GM18502 (cell line): ENCODE data around the gene SBNO1.
"Not testable (repeated sequence)": the region's sequence is repeated elsewhere in the genome, so short reads cannot be mapped to it uniquely, and the experiment has no call there.

ENCODE experiments used
- ATAC-seq: cut with Tn5 transposase; IDR thresholded peaks from one replicate; pipeline ENCODE4 v1.9.1; 2021; ENCODE audit warnings: mild to moderate bottlenecking; ENCODE audit not compliant: unreplicated experiment, poor library complexity

The SBNO1 gene

DNA sequence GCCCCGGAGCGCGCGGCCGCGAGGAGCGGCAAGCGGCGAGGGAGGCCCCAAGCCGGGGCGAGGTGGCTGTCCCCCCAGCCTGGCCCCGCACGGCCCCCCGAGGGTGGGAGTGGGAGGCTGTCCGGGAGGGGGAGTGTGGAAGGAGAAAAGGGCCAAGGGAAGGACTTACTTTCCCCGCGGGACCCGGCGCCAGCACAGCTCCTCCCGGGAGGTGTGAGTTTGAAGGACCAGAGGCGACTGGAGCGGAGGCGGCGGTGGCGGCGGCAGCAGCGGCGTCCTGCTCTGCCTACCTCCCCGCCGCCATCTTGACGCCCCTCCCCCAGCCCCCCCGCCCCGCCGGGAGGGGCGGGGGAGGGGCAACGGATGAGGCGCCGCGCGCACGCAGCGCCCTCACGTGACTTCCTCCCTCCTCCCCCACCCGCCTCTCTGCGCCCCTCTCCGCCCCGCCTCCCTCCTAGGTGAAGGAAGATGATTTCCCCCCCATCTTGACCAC is at the start of gene SBNO1:
Gene SBNO1, minus strand, starts transcription at position 316 of the 493 bp plus-strand sequence. CDS start 14,406 bp downstream, outside the sequence.
- peak; percentile 41 for ATAC-seq

- ATAC-seq, result no peak
These were observed 45.4 kb upstream of the SBNO1 start for GRCh38 chr12:123410041-123410412.

- not testable (repeated sequence) for ATAC-seq
These were observed 44.8 kb upstream of the SBNO1 start for GRCh38 chr12:123409284-123410040.

DNA sequence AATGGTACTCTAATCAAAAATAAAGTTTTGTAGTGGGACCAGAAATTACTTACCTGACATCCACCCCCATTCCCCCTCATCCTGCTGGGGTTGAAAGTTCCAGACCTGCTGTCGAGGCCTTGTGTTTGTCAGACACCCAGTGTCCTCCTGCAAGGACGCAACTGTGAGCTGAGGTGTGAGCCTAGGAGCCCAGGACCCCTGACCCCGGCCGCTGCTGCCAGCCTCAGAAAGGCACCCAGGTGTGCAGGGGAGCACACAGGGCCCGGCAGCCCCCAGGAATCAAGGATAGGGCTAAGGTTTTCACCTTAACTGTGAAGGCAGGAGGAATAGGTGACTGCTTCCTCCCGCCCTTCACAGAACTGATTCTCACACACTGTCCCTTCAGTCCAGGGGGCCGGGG is 44.0 kb upstream of the SBNO1 start:
- not testable (repeated sequence) for ATAC-seq

DNA sequence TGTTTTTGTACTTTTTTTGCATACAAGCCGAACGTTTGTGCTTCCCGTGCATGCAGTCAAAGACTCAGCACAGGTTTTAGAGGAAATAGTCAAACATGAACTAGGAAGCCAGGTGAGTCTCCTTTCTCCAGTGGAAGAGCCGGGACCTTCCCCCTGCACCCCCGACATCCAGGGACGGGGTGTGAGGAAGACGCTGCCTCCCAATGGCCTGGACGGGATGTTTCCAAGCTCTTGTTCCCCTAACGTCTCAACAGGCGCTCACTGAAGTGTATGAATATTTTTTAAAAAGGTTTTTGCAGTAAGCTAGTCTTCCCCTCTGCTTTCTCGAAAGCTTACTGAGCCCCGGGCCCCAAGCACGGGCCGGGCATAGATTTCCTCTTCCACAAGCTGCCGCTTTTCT is 43.3 kb upstream of the SBNO1 start:
- not testable (repeated sequence) for ATAC-seq

DNA sequence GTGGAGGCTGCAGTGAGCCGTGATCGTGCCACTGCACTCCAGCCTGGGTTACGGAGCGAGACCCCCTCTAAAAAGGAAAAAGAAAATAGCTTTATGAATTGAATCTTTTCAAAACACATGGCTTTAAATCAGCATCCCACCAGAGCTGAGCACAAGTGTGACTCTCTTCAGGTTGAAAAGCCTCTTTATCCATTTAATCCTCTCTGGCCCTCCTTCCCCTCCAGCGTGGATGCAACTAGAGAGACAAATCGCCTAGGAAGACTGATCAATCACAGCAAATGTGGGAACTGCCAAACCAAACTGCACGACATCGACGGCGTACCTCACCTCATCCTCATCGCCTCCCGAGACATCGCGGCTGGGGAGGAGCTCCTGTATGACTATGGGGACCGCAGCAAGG is 42.6 kb upstream of the SBNO1 start:
- not testable (repeated sequence) for ATAC-seq

DNA sequence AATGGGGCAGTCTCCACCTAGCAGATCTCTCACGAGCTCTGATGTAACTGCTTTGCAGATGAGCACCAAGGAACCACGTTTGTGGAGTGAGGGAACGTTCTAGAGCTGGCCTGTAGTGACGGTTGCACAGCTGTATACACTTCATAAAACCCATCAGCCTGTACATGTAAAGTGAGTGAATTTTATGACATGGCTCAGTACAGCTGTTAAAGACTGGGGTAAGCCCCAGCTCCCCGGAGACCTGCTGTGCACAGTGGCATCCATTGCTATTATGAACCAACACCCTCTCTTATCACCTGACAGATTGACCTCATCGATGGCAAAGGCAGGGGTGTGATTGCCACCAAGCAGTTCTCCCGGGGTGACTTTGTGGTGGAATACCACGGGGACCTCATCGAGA is 39.9 kb upstream of the SBNO1 start:
- no peak for ATAC-seq

GRCh38 chr12:123401753-123402683 is 37.4 kb upstream of the SBNO1 start:
- no peak for ATAC-seq

DNA sequence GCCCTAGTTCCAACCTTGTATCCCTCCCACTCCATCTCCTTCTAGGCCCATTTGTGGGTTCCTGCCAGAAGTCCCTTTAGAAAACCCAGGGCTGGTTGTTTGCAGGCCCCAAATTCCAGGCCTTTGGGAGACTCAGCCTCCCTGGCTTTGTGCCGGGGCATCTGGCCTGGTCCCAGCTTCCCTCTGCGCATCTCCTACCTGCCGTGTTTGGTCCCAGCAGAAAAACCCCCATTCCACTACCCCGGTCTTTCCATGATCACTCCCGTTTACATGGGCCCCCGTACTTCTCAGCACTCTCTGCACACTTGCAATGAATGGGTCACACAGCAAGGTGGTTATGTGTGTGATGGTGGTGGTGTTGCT is 34.6 kb upstream of the SBNO1 start:
- ATAC-seq, result no peak

DNA sequence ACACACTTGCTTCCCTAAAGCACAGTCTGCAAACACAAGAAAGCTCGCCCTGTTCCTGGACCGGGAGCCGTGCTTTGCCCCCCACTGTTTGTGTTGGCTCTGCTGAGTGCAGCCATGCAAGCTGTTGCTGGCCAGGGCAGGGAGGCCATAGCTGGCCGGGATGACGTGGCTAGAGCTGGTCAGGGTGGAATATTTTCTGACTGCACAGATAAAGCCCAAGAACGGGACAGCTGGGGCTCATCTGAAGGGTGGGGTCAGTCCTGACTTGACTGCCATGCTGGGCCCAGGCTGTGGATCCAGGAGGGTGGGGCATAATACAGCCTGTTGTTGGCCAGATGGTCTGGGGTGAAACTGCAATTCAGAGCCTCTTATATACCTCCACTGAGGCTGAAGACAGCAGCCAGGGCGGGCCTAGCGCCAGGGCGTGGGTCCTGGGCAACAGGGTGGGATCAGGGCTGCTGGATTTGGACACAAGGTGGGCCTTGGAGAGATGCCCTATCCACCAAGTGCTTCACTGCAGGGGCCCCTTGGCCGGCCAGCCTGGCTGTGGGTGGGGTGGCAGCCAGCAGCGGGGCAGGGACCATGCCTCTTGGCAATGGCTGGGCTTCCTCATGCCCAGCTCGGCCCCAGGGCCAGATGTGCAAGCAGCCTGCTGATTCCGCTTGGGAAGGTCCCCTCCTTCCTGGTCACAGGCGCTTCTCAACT is 34.1 kb upstream of the SBNO1 start:
- no peak for ATAC-seq

DNA sequence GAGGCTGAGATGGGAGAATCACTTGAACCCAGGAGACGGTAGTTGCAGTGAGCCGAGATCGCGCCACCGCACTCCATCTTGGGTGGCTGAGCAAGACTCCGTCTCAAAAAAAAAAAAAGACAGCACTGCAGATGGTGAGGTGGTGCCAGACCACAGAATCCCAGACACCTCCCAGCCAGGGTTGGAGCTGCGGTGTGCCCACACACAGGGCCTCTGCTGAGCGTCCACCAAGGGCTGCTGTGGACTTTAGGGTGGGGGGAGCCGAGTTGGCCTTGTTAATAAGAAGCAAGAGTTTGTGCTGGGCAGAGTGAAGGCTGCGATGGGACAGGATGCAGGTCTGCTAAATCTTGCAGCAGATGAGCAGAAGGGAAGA is 33.5 kb upstream of the SBNO1 start:
- ATAC-seq, result no peak

DNA sequence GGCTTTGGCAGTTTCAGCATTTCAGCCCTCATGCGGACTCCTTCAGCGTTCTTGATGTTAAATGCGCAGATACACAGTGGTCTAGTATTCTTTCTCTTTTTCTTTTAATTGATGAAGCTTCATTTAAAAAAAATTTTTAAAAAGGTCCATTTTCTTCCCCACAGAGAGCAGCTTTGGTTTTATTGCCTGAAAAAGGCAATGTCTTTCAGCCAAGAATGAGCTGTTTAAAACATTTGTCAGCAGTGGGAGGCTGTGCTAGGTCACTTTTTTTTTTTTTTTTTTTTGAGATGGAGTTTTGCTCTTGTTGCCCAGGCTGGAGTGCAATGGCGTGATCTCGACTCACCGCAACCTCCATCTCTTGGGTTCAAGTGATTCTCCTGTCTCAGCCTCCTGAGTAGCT is 32.8 kb upstream of the SBNO1 start:
- ATAC-seq, result no peak

DNA sequence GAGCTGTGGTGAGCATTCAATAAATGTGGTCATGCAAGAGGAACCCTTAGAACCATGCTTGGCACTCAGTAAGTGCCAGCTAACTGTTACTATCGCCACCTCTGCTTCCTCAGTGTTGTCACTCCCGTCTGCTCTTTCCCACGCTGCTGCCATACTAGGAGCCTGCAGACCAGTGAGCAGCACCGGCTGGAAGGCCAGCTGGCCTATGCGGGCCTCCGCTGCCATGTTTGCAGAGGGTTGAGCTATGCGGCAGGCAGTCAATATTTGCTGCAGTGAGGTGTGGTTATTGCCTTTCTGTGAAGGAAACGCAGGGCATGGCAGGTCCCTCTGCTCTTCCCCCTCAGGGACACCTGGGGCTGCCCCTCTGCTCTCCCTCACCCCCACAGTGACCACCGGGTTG is 32.3 kb upstream of the SBNO1 start:
- ATAC-seq, result no peak

- no peak for ATAC-seq
These were observed 31.9 kb upstream of the SBNO1 start for GRCh38 chr12:123396543-123396942.

- ATAC-seq, result no peak
These were observed 30.6 kb upstream of the SBNO1 start for GRCh38 chr12:123395236-123395635.

DNA sequence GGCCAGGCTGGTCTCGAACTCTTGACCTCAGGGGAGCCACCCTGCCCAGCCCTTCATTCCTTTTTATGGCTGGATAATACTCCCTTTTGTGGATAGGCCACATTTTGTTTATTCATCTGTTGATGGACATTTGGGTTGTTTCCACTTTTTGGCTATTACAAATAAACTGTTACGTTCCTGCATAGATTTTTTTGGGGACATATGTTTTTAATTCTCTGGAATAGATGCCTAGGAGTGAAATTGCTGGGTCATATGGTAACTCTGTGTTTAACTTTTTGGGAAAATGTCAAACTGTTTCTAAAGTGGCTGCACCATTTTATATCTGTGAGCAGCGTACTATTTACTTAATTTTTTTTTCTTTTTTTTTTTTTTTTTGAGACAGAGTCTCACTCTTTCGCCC is 29.1 kb upstream of the SBNO1 start:
- ATAC-seq, result no peak

DNA sequence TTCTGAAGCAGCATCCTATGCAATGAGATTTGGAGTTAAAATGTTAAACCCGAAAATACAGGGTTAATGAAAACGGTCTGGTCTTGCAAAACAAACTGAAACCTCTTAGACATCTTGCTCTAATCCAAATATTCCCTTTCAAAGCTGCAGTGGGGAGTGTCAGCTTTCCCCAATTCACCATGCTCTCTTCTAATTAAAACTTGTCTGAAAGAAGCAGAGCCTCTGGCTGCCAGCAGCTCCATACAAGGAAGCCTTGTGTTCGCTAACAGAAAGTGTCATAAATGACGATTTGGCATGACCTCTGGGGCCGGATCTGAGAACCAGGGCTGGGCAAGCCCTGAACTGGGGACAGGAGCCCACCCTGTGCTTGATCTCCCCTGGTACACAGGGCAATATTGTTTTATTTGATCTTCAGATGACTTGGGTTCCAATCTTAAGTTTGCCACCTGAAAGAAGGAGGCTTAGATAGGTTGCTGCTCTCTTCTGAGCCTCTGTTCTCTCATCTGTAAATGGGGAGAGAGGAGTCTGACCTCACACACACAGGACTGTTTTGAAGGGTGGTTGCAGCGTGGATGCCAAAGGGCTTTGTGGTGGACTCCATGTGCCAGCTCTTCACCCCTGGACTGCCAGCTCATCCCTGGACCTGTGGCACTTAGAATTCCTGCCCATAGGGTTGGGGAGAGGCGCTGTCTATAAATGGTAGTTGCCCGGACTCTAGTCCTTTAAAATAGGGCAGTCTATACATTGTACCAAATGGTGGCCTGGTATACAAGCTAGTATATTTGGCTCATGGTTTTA is 27.1 kb upstream of the SBNO1 start:
- no peak for ATAC-seq

DNA sequence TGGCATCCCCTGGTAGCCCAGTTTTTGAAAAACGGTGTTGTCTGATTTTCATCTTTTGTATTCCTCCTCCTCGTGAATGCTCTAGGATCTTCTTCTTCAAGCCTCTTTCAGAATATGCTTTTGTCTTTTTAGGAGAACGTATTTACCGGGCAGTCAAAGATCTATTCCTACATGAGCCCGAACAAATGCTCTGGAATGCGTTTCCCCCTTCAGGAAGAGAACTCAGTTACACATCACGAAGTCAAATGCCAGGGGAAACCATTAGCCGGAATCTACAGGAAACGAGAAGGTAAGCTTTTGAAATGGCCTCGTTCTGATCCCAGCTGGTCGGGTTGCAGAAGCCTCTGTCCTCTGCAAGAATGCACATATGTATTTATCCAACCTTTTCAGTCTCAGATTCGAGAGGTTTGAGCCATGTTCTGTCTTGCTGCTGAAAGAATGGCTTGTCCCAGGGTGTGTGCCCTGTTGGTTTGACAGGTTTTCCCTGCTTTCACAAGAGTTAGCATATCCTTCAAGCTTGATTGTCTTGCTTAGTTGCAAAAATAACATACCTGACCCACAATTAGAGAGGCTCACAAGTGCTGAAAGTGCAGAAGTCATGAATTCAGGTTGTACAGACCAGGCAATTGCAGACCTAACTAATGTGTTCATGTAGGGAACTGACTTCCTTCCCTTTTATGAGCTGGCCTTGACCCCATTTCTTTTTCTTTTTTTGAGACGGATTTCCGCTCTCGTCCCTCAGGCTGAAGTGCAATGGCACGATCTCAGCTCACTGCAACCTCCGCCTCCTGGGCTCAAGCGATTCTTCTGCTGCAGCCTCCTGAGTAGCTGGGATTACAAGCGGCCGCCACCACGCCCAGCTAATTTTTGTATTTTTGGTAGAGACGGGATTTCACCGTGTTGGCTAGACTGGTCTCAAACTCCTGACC is 26.1 kb upstream of the SBNO1 start:
- ATAC-seq, result no peak
